Activated CD8-positive, alpha-beta memory T cell treated with anti-CD3 and anti-CD28 coated beads, Interleukin-2, amount 50 U/mL, for 1 hour (primary cell): ENCODE results near the gene GXYLT2.

ENCODE experiments used
- DNase-seq: peaks from one replicate; pipeline ENCODE4 v3.0.0-alpha.2; 2020; ENCODE audit errors: extremely low read depth

Gene GXYLT2

GRCh38 chr3:72932416-72932815 is 44.6 kb downstream of the GXYLT2 start:
- no peak for DNase-seq

GRCh38 chr3:72938471-72939265 is 50.8 kb downstream of the GXYLT2 start:
- no peak for DNase-seq

GRCh38 chr3:72941245-72941644 is 53.4 kb downstream of the GXYLT2 start:
- DNase-seq, result no peak

DNA sequence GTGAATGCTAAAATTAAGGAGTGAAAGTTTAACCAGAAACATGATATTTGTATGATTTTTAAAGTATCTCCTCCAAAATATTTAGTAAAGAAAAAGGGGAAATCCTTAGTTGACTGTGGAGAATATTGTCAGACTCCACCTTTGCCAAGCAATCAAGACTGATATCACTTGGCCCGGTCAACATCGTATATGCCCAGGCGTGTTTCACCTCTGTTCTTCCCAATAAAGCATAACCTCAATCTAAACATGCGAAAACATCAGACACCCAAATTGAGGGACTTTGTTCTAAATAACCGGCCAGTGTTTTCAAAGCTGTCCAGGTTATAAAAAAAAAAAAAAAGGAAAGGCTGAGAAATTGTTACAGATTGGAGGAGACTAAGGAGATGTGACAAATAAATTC is 54.6 kb downstream of the GXYLT2 start:
- DNase-seq, result no peak

- DNase-seq, result no peak
These were observed 56.9 kb downstream of the GXYLT2 start for GRCh38 chr3:72944696-72945095.

GRCh38 chr3:72947715-72948490 is 60.1 kb downstream of the GXYLT2 start:
- DNase-seq, result no peak

DNA sequence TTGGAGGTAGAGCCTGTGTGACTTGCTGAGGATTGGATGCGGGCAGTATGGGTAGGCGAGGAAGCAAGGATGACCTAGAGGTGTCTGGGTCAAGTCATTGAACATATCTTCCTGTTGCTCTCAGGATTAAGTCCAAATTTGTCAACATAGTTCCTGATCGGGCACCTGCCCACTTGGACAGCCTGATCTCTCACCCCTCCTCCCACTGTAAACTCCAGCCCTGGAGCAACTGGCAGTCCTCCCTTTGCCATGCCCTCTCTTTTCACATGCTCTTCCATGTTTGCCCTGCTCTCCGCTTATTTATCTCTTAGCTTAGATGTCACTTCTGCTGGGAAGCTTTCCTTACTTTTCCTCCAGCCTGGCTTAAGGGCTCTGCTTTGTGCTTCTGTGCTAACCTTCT is 61.2 kb downstream of the GXYLT2 start:
- no peak for DNase-seq

DNA sequence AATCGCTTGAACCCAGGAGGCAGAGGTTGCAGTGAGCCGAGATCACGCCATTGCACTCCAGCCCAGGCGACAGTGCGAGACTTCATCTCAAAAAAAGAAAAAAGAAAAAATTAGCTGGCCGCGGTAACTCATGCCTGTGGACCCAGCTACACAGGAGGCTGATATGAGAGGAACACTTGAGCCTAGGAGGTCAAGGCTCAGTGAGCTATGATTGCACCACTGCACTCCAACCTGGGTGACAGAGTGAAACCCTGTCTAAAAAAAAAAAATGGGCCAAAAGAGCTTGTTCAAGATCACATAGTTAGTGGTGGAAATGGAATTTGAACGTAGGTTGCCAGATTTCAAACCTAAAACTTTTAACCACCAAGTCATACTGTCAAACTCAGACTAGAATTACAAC is 62.5 kb downstream of the GXYLT2 start:
- no peak for DNase-seq

DNA sequence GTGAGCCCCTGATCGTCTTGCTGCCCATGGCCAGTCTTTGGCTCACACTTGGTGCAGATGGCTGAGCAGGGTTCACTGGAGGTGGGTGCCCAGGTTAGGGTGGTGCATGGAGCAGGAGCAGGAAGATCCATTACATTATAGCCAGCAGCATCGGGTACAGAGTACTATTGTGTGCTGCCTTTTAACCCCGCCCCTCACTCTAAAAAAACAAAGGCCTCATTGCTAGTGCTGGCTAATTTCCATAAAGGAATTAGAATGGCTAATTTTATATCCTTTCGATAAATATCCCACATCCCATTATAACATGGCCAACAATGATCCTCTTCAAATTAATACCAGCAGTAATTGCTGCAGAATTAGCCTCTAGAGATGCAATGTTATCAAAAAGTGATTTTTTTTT is 63.0 kb downstream of the GXYLT2 start:
- DNase-seq, result no peak

GRCh38 chr3:72951259-72951722 is 63.4 kb downstream of the GXYLT2 start:
- no peak for DNase-seq

DNA sequence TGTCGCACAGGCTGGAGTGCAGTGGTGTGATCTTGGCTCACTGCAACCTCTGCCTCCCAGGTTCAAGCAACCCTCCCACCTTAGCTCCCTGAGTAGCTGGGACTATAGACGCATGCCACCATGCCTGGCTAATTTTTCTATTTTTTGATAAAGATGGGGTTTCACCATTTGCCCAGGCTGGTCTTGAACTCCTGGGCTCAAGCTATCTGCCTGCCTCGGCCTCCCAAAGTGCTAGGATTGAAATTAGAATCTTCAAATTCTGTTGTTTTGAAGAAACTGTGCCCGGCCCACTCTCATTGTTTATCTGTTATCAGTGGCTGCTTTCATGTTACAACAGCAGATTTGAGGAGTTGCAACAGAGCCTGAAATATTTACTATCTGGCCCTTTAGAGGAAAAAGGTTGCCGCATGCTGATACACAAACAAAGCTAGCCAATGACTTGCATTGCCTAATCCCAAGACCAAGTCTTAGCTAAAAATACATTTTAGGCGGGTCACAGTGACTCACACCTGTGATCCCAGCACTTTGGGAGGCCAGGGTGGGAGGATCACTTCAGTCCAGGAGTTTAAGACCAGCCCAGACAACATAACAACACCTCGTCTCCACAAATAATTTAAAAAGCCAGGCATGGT is 65.6 kb downstream of the GXYLT2 start:
- no peak for DNase-seq

GRCh38 chr3:72957297-72957696 is 69.5 kb downstream of the GXYLT2 start:
- DNase-seq, result no peak

GRCh38 chr3:72959336-72959735 is 71.5 kb downstream of the GXYLT2 start:
- DNase-seq, result no peak

DNA sequence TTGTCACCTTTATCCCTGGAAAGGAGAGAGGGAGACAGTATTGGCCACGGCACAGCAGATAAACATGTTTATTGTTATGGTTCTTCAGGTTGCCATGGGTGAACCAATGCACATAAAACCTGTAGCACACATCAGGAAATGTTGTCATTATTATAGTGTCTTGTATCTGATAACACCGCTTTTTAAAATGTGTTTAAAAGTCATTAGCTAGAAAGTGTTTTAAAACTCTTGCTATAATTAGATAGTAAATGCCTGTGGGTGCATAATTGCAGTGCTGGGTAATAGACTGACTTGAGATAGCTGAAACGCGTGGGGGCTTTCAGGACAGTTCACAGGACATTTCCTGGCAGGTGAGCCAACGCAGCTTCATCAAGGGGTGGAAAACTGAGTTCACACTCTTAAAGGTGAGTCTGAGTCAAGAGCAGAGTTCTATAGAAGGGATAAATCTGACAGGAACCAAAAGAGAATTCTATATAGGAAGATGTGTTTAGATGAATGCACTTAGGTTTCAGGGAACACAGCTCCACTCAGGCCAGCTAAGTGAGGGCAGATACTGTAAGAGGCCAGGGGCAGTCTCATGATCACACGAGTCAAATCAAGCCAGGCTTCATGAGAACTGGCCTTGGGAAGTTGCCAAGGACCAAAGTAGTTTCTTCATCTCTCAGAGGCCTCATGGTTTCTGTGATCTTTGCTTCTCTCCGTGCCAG is 73.1 kb downstream of the GXYLT2 start:
- DNase-seq, result no peak

- no peak for DNase-seq
These were observed 73.9 kb downstream of the GXYLT2 start for GRCh38 chr3:72961752-72962151.

DNA sequence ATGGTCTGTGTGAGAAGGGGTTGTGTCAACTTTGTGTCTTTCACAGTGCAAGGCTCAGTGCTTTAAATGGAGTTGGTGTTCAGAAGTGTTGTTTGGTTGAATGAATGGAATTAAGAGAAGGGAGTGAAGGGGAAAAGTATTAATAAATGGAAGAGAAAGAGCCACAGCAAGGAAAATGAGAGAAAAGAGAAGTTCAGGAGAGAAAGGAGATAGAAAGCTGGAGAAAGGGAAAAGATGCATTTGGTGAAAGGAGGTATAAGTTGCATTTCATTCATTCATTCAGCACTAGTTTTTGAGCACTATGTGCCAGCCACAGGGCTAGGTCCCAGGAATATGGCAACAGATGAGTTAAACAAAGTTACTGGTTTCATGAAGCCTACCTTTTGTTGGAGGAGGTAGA is 74.5 kb downstream of the GXYLT2 start:
- no peak for DNase-seq

DNA sequence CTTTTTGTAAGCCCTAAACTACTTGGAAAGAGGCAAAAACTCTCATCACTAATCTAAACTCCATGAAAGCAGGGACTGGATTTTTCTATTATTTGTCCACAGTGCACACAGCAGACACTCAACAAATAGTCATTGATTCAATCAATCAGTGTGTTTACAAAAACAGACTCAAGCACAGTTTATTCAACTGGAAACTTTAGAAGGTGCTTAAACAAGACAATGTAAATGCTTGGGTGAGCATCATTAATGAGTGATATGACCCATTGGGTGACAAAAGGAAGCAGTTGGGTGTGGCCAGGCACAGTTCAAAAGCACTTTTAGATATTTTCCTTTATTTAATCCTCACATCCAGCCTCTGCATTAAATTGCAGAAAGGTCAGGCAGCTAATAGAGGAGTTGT is 76.8 kb downstream of the GXYLT2 start:
- DNase-seq, result no peak

DNA sequence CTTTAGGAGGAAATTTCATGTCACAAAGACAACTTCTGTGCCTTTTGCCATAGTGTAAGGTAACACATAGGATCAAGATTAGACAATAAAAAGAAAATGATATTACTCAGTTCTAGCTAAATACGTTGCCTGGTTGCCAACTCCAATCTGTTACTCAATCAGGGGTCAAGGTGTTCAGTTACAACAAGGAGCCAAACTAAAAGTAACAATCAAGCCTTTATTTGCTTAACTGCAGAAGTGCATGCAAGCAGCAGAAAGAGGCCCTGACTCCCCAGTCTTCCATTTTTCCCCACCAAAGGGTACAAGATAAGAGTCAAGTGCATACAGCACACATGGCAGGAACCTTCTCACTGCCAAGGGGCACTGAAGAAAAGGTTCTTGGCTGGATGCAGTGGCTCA is 80.4 kb downstream of the GXYLT2 start:
- no peak for DNase-seq

DNA sequence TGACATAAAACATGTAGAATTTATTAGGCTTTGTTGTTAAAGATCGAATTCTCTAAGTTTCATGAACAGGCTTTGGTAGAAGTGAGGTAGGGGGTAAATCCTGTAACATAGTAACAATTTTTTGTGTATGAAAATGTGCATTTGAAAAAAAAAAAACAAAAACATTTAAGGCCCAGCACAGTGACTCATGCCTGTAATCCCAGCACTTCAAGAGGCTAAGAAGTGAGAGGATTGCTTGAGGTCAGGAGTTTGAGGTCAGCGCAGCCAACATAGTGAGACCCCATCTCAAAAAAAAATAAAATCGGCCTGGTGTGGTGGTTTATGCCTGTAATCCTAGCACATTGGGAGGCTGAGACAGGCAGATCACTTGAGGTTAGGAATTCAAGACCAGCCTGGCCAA is 81.9 kb downstream of the GXYLT2 start:
- DNase-seq, result no peak

GRCh38 chr3:72970942-72971341 is 83.1 kb downstream of the GXYLT2 start:
- no peak for DNase-seq

- no peak for DNase-seq
These were observed 84.8 kb downstream of the GXYLT2 start for GRCh38 chr3:72972706-72973030.

DNA sequence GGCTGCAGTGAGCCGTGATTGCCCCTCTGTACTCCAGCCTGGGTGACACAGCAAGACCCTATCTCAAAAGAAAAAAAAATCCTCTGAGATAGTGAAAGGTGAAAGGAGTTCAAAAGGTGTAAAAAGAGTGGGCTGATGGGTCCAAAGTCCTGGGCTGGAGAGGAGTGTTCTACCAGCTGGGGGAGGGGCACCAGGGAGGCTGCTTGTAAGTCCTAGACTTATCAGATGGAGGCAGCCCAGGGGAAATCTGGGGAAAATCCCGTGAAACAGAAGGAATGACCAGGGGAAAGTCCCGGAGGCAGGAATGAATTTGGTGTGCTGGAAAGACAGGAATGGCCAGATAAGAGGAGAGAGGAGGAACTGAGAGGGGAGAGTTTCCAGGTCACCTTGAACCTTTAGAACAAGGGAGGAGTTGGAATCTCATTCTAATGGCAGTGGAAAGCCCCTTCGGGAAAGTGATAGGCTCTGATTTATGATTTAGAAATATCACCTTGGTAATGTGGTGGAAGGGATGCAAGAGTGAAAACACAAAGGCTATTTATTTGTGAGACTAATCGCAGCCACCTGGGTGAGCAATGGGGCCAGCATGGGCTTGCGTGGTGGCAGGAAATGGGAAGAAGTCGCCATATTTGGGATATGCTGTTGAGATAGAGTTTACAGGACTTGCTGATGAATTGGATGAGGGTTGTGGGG is 85.3 kb downstream of the GXYLT2 start:
- DNase-seq, result no peak
